ENCODE results near the gene MVB12B. TPM values are rescaled to one million over a fixed set of nuclear protein-coding genes. Genes with fewer than 3 reads are reported as not detected.

MVB12B gene
- total RNA-seq, 1 donor from 2014 or later: 47.8 TPM

DNA sequence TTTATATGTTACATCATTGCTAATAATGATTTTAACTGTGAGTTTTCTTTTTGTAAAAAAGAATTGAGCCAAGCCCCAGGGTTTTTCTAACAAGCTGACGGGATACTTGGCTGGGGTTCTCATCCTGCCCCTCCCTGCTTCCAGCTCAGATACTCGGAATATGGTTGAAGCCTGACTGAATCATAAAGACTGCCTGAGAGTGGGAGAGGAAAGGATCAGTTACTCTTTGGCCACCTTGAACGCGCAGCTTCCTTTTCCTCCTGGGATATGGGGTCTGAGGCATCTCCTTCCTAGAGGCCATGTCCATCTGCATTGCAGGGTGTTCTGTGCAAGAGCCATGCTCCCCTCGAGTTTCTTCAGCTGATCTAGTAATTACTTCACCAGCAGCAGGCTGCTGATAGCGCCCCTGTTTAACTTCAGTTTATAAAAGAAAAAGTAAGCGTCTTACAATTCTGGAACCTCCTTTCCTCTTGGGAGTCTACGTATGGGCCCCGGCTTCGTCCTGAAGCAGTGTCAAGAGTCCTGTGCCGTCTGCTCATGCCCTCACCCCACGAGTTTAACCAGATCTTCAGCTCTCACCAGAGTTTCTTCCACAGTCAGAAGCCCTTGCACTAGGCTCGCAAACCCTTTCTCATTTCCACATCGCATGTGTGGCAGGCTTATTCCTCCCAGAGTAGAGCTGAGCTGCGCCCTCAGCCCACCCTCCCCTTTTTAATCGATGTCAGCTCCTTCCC is 130.0 kb downstream of the MVB12B start:
- Histone ChIP-seq H3K27ac (no peak overlapping the region), H3K4me1 (no peaks in the 10 kb centered on the region), H3K36me3 (peaks cover 16% of the 10 kb centered on the region), H3K27me3 (ENCODE audit: low read depth) (no peaks in the 10 kb centered on the region), H3K4me3 (no peak overlapping the region), H3K9me3 (no peaks in the 10 kb centered on the region)
- no peak for DNase-seq
- ATAC-seq: no peak
- intact Hi-C loops (cut with DNase I): no loop called here
- no peak for TF ChIP-seq CTCF (IDR thresholded peaks at IDR 0.05)

- no peaks in the 10 kb centered on the region for H3K4me1 ChIP-seq
- H3K36me3 ChIP-seq: peaks cover 16% of the 10 kb centered on the region
- H3K27ac ChIP-seq: no peak overlapping the region
- no peak for TF ChIP-seq CTCF (IDR thresholded peaks at IDR 0.05)
- H3K4me3 ChIP-seq: no peak overlapping the region
- ATAC-seq (no peak), DNase-seq (no peak)
- no peaks in the 10 kb centered on the region for H3K27me3 ChIP-seq (ENCODE audit: low read depth)
- intact Hi-C loops (cut with DNase I): no loop called here
- H3K9me3 ChIP-seq: no peaks in the 10 kb centered on the region
These were observed 130.5 kb downstream of the MVB12B start for GRCh38 chr9:126457175-126457547.

DNA sequence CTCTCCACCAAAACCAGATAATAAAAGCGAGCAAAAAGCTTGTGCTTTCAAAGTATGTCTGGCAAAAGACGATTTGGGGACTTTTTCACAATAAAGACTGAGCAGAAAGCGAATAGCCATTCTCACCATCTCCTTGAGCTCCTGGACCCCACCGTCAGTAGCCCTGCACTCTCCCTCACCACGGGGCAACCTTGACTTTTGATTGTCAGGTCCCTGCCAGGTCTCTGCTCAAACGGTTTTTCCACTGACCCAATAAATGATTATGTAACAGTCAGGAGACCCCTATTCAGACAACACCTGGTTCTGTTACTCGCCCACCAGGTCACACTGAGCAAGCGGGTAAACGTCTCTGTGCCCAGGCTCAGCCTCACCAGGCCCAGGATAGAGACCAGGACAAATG is 131.3 kb downstream of the MVB12B start:
- intact Hi-C loops (cut with DNase I): no loop called here
- no peak for DNase-seq
- H3K4me3 ChIP-seq: no peak overlapping the region

GRCh38 chr9:126459126-126459525 is 132.5 kb downstream of the MVB12B start:
- no peaks in the 10 kb centered on the region for H3K4me1 ChIP-seq
- no peaks in the 10 kb centered on the region for H3K9me3 ChIP-seq
- ATAC-seq: no peak
- H3K36me3 ChIP-seq: peaks cover 16% of the 10 kb centered on the region
- no peak overlapping the region for H3K4me3 ChIP-seq
- TF ChIP-seq CTCF (IDR thresholded peaks at IDR 0.05): no peak
- H3K27ac ChIP-seq: no peak overlapping the region
- no peak for DNase-seq
- intact Hi-C loops (cut with DNase I): no loop called here
- no peaks in the 10 kb centered on the region for H3K27me3 ChIP-seq (ENCODE audit: low read depth)

More for the DNA sequence above, 131.3 kb downstream of the MVB12B start:
- Histone ChIP-seq H3K9me3 (no peaks in the 10 kb centered on the region), H3K4me1 (no peaks in the 10 kb centered on the region), H3K27me3 (ENCODE audit: low read depth) (no peaks in the 10 kb centered on the region), H3K27ac (no peak overlapping the region), H3K36me3 (peaks cover 16% of the 10 kb centered on the region)
- no peak for TF ChIP-seq CTCF (IDR thresholded peaks at IDR 0.05)
- ATAC-seq: no peak

DNA sequence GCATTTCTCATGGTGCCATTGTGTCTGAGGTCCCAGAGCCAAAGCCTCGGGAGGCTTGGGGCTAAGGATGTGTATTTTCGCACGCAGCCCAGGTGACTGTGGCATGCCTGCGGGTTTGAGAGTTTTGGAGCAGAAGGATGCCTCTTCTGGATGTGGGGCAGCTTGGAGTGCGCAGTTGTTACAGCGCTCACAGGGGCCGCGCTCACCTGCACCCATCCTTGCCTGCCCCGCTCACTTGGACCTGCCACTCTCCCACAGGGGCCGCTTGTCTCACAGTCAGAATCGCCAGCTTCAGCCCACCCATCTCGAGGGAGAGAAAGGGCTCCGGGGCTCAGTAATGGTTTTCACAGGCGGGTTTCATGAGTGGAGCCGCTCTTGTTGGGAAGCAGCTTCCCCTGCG is 132.9 kb downstream of the MVB12B start:
- Histone ChIP-seq H3K27ac (no peak overlapping the region), H3K36me3 (peaks cover 16% of the 10 kb centered on the region), H3K27me3 (ENCODE audit: low read depth) (no peaks in the 10 kb centered on the region), H3K4me3 (no peak overlapping the region), H3K9me3 (no peaks in the 10 kb centered on the region), H3K4me1 (no peaks in the 10 kb centered on the region)
- intact Hi-C loops (cut with DNase I): no loop called here
- no peak for DNase-seq
- TF ChIP-seq CTCF (IDR thresholded peaks at IDR 0.05): no peak
- no peak for ATAC-seq
